Kidney (tissue), 14 donors: ENCODE results near the gene ZIC2. TPM values are rescaled to one million over a fixed set of nuclear protein-coding genes. Genes with fewer than 3 reads are reported as not detected.
"Not testable (repeated sequence)": the region's sequence is repeated elsewhere in the genome, so short reads cannot be mapped to it uniquely, and the experiment has no call there.

Source experiments
- DNase-seq, 5 donors: peaks; one replicate each; pipeline ENCODE4 v3.0.0-alpha.2; 2013 to 2020
- FAIRE-seq: peaks from 2 replicates; lab custom pipeline; 2012; peaks lifted over from hg19 to GRCh38; lab: Jason Lieb, UNC
- H3K27ac ChIP-seq, 2 donors: one replicate each; pipeline ENCODE4 v1.7.0; 2013; ENCODE audit warnings: low read depth in 2 of 2, low read length in 2 of 2, inconsistent platforms in 1 of 2
- H3K27me3 ChIP-seq: one replicate; pipeline ENCODE4 v1.7.1; 2013; ENCODE audit warnings: low read length, inconsistent platforms; ENCODE audit not compliant: control insufficient read depth, insufficient read depth
- H3K36me3 ChIP-seq, 3 donors: one replicate each; pipeline versions ENCODE4 v1.7.0 to v1.7.1; 2013; ENCODE audit warnings: low read length in 3 of 3, control low read depth in 1 of 3, inconsistent platforms in 1 of 3; ENCODE audit not compliant: insufficient read depth in 3 of 3, control insufficient read depth in 2 of 3
- H3K4me1 ChIP-seq, 3 donors: one replicate each; pipeline versions ENCODE4 v1.7.0 to v1.7.1; 2013; ENCODE audit warnings: low read length in 3 of 3, inconsistent platforms in 1 of 3, low read depth in 1 of 3; ENCODE audit not compliant: control insufficient read depth in 2 of 3, insufficient read depth in 2 of 3
- H3K4me3 ChIP-seq, 3 donors: one replicate each; pipeline versions ENCODE4 v1.7.0 to v1.8.1; 2013; ENCODE audit warnings: low read length in 3 of 3, control low read depth in 1 of 3, inconsistent platforms in 1 of 3
- H3K9ac ChIP-seq, 3 donors: one replicate each; pipeline versions ENCODE4 v1.7.0 to v1.7.1; 2013; ENCODE audit warnings: low read length in 3 of 3, control low read depth in 1 of 3, inconsistent platforms in 1 of 3
- H3K9me3 ChIP-seq, 3 donors: one replicate each; pipeline versions ENCODE4 v1.7.0 to v1.7.1; 2013; ENCODE audit warnings: low read length in 3 of 3, control low read depth in 1 of 3, inconsistent platforms in 1 of 3; ENCODE audit not compliant: control insufficient read depth in 2 of 3, insufficient read depth in 1 of 3
- CTCF ChIP-seq: IDR thresholded peaks from 3 replicates; pipeline ENCODE4 v1.5.1; 2012; ENCODE audit warnings: mild to moderate bottlenecking, moderate library complexity, borderline replicate concordance; ENCODE audit not compliant: insufficient read depth; ENCODE audit errors: extremely low read depth
- intact Hi-C: fragments of 100-400 bp; cut with DNase I; formaldehyde crosslinking; loops from one replicate; pipeline ENCODE4 v1.11.1; 2022
- polyA plus RNA-seq: library from polyadenylated mRNA; stranded (reverse); fragments of 350-450 nt; fragmentation: Illumina TruSeq; extraction: RNeasy Lipid Tissue Mini Kit (QIAGEN cat#74804); gene quantifications from one replicate; pipeline ENCODE4 v1.2.3, GENCODE V29; 2014; ENCODE audit warnings: low read depth, low replicate concordance; ENCODE audit not compliant: insufficient read depth
- total RNA-seq: library from RNA; stranded (reverse); fragmentation: NEBNext Ultra II Directional; extraction: Animal tissue kit (Norgen Biotek cat#: 25700); gene quantifications from one replicate; pipeline ENCODE4 v1.2.1, GENCODE V29; 2021
- donor health status: control.
- donor health status: control.
- donor health status: control.
- donor health status: control.
- donor health status: control.
- donor health status: DM: yes; HTN: yes; CAD: no.
- donor health status: Normal renal cell carcinoma (clear cell type).

The ZIC2 gene
- total and polyA plus RNA-seq, 2 donors from 2014 or later, result 0.13 to 1.4 TPM

- intact Hi-C loops, result no loop called here
- Histone ChIP-seq H3K9ac (no peak overlapping the region), H3K9me3 (no peaks in the 10 kb centered on the region), H3K27me3 (no peaks in the 10 kb centered on the region), H3K27ac (no peak overlapping the region), H3K4me1 (no peaks in the 10 kb centered on the region), H3K4me3 (no peak overlapping the region), H3K36me3 (no peaks in the 10 kb centered on the region)
- no peak for TF ChIP-seq CTCF
- no peak for DNase-seq
- FAIRE-seq, result no peak
These were observed 40.5 kb upstream of the ZIC2 start for GRCh38 chr13:99941086-99941485.

GRCh38 chr13:99941911-99942310 lies 39.7 kb upstream of the ZIC2 start:
- Histone ChIP-seq H3K4me3 (no peak overlapping the region), H3K36me3 (no peaks in the 10 kb centered on the region), H3K9me3 (no peaks in the 10 kb centered on the region), H3K4me1 (no peaks in the 10 kb centered on the region), H3K9ac (no peak overlapping the region), H3K27me3 (no peaks in the 10 kb centered on the region), H3K27ac (no peak overlapping the region)
- DNase-seq (no peak), FAIRE-seq (no peak)
- no peak for TF ChIP-seq CTCF
- intact Hi-C loops, result no loop called here

GRCh38 chr13:99944102-99944501 lies 37.5 kb upstream of the ZIC2 start:
- Histone ChIP-seq H3K9me3 (no peaks in the 10 kb centered on the region), H3K4me3 (no peak overlapping the region), H3K27me3 (no peaks in the 10 kb centered on the region), H3K36me3 (no peaks in the 10 kb centered on the region), H3K9ac (no peak overlapping the region), H3K27ac (no peak overlapping the region), H3K4me1 (no peaks in the 10 kb centered on the region)
- intact Hi-C loops, result no loop called here
- no peak for TF ChIP-seq CTCF
- FAIRE-seq, result no peak
- DNase-seq, result no peak

GRCh38 chr13:99944606-99945005 lies 37.0 kb upstream of the ZIC2 start:
- H3K4me3 ChIP-seq, result no peak overlapping the region
- no peak for DNase-seq
- FAIRE-seq, result no peak
- H3K9me3 ChIP-seq, result no peaks in the 10 kb centered on the region
- intact Hi-C loops, result no loop called here
- no peak overlapping the region for H3K27ac ChIP-seq
- no peaks in the 10 kb centered on the region for H3K36me3 ChIP-seq
- no peak for TF ChIP-seq CTCF
- no peaks in the 10 kb centered on the region for H3K4me1 ChIP-seq
- H3K9ac ChIP-seq, result no peak overlapping the region
- no peaks in the 10 kb centered on the region for H3K27me3 ChIP-seq

- H3K9me3 ChIP-seq, H3K4me1 ChIP-seq, intact Hi-C loops, FAIRE-seq, H3K27me3 ChIP-seq, H3K36me3 ChIP-seq, H3K9ac ChIP-seq, H3K4me3 ChIP-seq, H3K27ac ChIP-seq, DNase-seq: not testable (repeated sequence)
These were observed 36.1 kb upstream of the ZIC2 start for GRCh38 chr13:99945515-99945914.
